T-cell (primary cell): ENCODE results near the gene PTCHD1. TPM values are rescaled to one million over a fixed set of nuclear protein-coding genes. Genes with fewer than 3 reads are reported as not detected.
A peak's percentile ranks its signal among the peaks of the same experiment; 100 is the strongest.

Source experiments
- ATAC-seq, 4 experiments: fragments of 200-7000 bp in 3 of 4; fragments of 150-1000 bp in 1 of 4; cut with Tn5 transposase; replicated peaks in 1 of 4; 1 replicate in 3 of 4; 2 replicates in 1 of 4; pipeline ENCODE4 v1.10.0; 2021; ENCODE audit warnings: moderate library complexity in 3 of 4, mild to moderate bottlenecking in 2 of 4, moderate number of reproducible peaks in 1 of 4
- CTCF ChIA-PET, 2 donors: fragments of 300-600 bp; sonication (Branson Sonifier 250); formaldehyde crosslinking; loops; one replicate each; lab custom pipeline; 2022; ENCODE audit warnings: antibody characterized with exemption in 2 of 2; lab: Charles Lee
- POLR2A ChIA-PET, 2 donors: fragments of 300-600 bp; sonication (Branson Sonifier 250); formaldehyde crosslinking; loops; one replicate each; lab custom pipeline; 2022; ENCODE audit warnings: antibody characterized with exemption in 2 of 2; lab: Charles Lee
- DNase-seq, 35 experiments: peaks; one replicate each; pipeline versions ENCODE4 v3.0.0 to v3.0.0-alpha.2; 2013 to 2023
- H3K27ac ChIP-seq: one replicate; pipeline ENCODE4 v1.5.1; 2013; ENCODE audit warnings: low read length
- H3K27me3 ChIP-seq, 2 experiments: replicated peaks in 1 of 2; 1 replicate in 1 of 2; 2 replicates in 1 of 2; pipeline versions ENCODE4 v1.6.1 to v1.7.0; 2013; ENCODE audit warnings: low read length in 1 of 2, mixed read lengths in 1 of 2; ENCODE audit not compliant: control insufficient read depth in 2 of 2, insufficient read depth in 2 of 2; ENCODE audit errors: extremely low read depth in 1 of 2
- H3K36me3 ChIP-seq, 2 donors: 1 replicate in 1 of 2; 2 replicates in 1 of 2; pipeline versions ENCODE4 v1.6.1 to v1.7.0; 2013; ENCODE audit warnings: low read length in 1 of 2; ENCODE audit not compliant: control insufficient read depth in 2 of 2, insufficient read depth in 1 of 2; ENCODE audit errors: extremely low read depth in 1 of 2
- H3K4me1 ChIP-seq, 2 experiments: 1 replicate in 1 of 2; 2 replicates in 1 of 2; pipeline versions ENCODE4 v1.6.1 to v1.7.0; 2013; ENCODE audit warnings: low read length in 2 of 2, mixed read lengths in 1 of 2; ENCODE audit not compliant: insufficient read depth in 2 of 2, control insufficient read depth in 1 of 2; ENCODE audit errors: extremely low read depth in 1 of 2
- H3K4me3 ChIP-seq, 2 donors: 1 replicate in 1 of 2; 2 replicates in 1 of 2; pipeline versions ENCODE4 v1.5.1 to v1.7.0; 2013; ENCODE audit warnings: mild to moderate bottlenecking in 2 of 2, low read length in 1 of 2, moderate library complexity in 1 of 2; ENCODE audit not compliant: control insufficient read depth in 1 of 2; ENCODE audit errors: extremely low read depth in 1 of 2
- H3K9me3 ChIP-seq: 2 replicates; pipeline ENCODE4 v1.7.0; 2013
- H3K27ac Mint-ChIP-seq, 2 donors: one replicate each; pipeline ENCODE4 v1.8.0; 2020 to 2021; ENCODE audit warnings: mild to moderate bottlenecking in 2 of 2, mixed read lengths in 2 of 2
- H3K27me3 Mint-ChIP-seq, 2 donors: one replicate each; pipeline ENCODE4 v1.8.0; 2021 to 2022; ENCODE audit warnings: mixed read lengths in 2 of 2
- H3K36me3 Mint-ChIP-seq: one replicate; pipeline ENCODE4 v1.8.0; 2021; ENCODE audit warnings: mixed read lengths
- H3K4me1 Mint-ChIP-seq, 3 donors: one replicate each; pipeline ENCODE4 v1.8.0; 2020 to 2022; ENCODE audit warnings: mixed read lengths in 3 of 3, mild to moderate bottlenecking in 1 of 3
- H3K4me3 Mint-ChIP-seq, 3 donors: one replicate each; pipeline ENCODE4 v1.8.0; 2020 to 2022; ENCODE audit warnings: mild to moderate bottlenecking in 3 of 3, mixed read lengths in 3 of 3, moderate library complexity in 3 of 3
- H3K9me3 Mint-ChIP-seq, 3 donors: one replicate each; pipeline ENCODE4 v1.8.0; 2020 to 2022; ENCODE audit warnings: mixed read lengths in 3 of 3
- WGBS: methylation state at CpG from one replicate; pipeline ENCODE4 v1.1.5; 2013; ENCODE audit warnings: missing lambda C conversion rate; ENCODE audit not compliant: insufficient coverage; 5-methylcytosine and 5-hydroxymethylcytosine counted together
- total RNA-seq, 35 experiments: library from RNA in 6 of 35; stranded (reverse) in 6 of 35; fragments of 120-200 nt in 1 of 35; gene quantifications; one replicate each; pipeline versions ENCODE4 v1.2.1 to v1.2.4 and lab custom pipeline; 2013 to 2026

PTCHD1 gene
- total RNA-seq, 5 donors from 2014 or later (not counting 1 experiment from before 2014, with no cell fraction given): 0.03 TPM; not detected in 3

DNA sequence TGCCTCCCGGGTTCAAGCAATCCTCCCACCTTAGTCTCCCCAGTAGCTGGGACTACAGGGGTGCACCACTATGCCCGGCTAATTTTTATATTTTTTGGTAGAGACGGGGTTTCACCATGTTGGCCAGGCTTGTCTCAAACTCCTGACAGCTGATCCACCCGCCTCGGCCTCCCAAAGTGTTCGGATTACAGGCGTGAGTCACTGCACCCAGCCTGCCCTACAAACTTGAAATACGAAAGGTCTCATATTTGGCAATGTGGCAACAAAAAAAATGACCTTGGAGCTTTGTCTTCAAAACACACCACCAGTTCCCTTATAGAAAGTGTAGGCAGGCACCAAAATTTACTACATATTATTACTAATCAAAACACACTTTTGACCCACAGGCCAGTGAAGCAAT, 22.9 kb upstream of the PTCHD1 start:
- Mint-ChIP-seq H3K36me3 (no peaks in the 10 kb centered on the region), H3K4me3 (no peak overlapping the region), H3K9me3 (no peaks in the 10 kb centered on the region), H3K27ac (no peak overlapping the region), H3K27me3 (peaks cover 0 to 21% of the 10 kb centered on the region in 2 donors), H3K4me1 (no peaks in the 10 kb centered on the region)
- no peak overlapping the region for H3K4me3 ChIP-seq
- POLR2A ChIA-PET: no interaction called here
- no peak for ATAC-seq
- H3K27ac ChIP-seq: no peak overlapping the region
- H3K9me3 ChIP-seq: no peaks in the 10 kb centered on the region
- WGBS: 96% methylated on average over 5 of the region's 8 CpGs
- no peaks in the 10 kb centered on the region for H3K36me3 ChIP-seq
- H3K27me3 ChIP-seq: no peaks in the 10 kb centered on the region
- CTCF ChIA-PET: no interaction called here
- no peak for DNase-seq
- H3K4me1 ChIP-seq: no peaks in the 10 kb centered on the region

DNA sequence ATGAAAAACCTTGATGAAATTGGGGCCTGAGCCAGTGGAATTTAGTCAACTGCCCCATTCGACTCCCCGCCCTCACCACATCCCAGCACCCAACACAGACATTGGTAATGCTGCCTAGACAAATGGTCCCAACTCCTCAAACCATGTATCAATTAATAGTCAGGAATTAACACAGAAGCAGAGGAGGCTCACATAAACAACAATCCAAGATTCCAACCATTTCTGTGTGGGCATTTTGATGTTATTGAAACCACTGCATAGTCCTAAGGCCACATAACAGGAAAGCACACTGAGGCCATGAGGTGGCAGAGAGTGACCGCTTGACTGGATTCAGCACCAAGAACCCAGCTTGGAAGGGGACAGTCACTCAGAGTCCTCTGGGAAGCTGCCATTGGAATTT, 22.5 kb upstream of the PTCHD1 start:
- DNase-seq (no peak), ATAC-seq (no peak)
- Mint-ChIP-seq H3K4me3 (no peak overlapping the region), H3K36me3 (no peaks in the 10 kb centered on the region), H3K4me1 (no peaks in the 10 kb centered on the region), H3K27me3 (peaks cover 0 to 21% of the 10 kb centered on the region in 2 donors), H3K9me3 (no peaks in the 10 kb centered on the region), H3K27ac (no peak overlapping the region)
- H3K27ac ChIP-seq: no peak overlapping the region
- 85% methylated on average over 2 of the region's 3 CpGs for WGBS
- CTCF ChIA-PET: no interaction called here
- no peaks in the 10 kb centered on the region for H3K27me3 ChIP-seq
- POLR2A ChIA-PET: no interaction called here
- no peaks in the 10 kb centered on the region for H3K9me3 ChIP-seq
- no peaks in the 10 kb centered on the region for H3K36me3 ChIP-seq
- no peaks in the 10 kb centered on the region for H3K4me1 ChIP-seq
- H3K4me3 ChIP-seq: no peak overlapping the region

- H3K4me1 ChIP-seq: peaks cover 0 to 2% of the 10 kb centered on the region in 2 experiments
- H3K27me3 Mint-ChIP-seq: peaks cover 0 to 7% of the 10 kb centered on the region in 2 donors
- peaks cover 0 to 2% of the 10 kb centered on the region in 2 experiments for H3K27me3 ChIP-seq
- DNase-seq (peak in 11 of 35 experiments; percentile 2 to 28 (median 5)), ATAC-seq (no peak)
- no peaks in the 10 kb centered on the region for H3K4me1 Mint-ChIP-seq
- no peak overlapping the region for H3K4me3 ChIP-seq
- H3K36me3 ChIP-seq: no peaks in the 10 kb centered on the region
- H3K4me3 Mint-ChIP-seq: no peak overlapping the region
- no peaks in the 10 kb centered on the region for H3K9me3 Mint-ChIP-seq
- WGBS: 0% methylated on average over 2 of the region's 11 CpGs
- no peaks in the 10 kb centered on the region for H3K9me3 ChIP-seq
- H3K27ac Mint-ChIP-seq: no peak overlapping the region
- H3K27ac ChIP-seq: no peak overlapping the region
- CTCF ChIA-PET: interaction anchor here in 1 of 2 donors (0.7 to 1.1 kb wide), 2 partner anchors 79 to 386 kb away, joined by 3 to 4 read pairs; no protein-coding TSS in a partner anchor
- POLR2A ChIA-PET: no interaction called here
- no peaks in the 10 kb centered on the region for H3K36me3 Mint-ChIP-seq
These were observed 16.6 kb upstream of the PTCHD1 start for GRCh38 chrX:23317799-23318724.

GRCh38 chrX:23327104-23327503, 7.5 kb upstream of the PTCHD1 start:
- POLR2A ChIA-PET: no interaction called here
- H3K9me3 Mint-ChIP-seq: no peaks in the 10 kb centered on the region
- WGBS: no CpG with 5 or more reads among the region's 2 CpGs
- no peaks in the 10 kb centered on the region for H3K36me3 Mint-ChIP-seq
- H3K4me1 Mint-ChIP-seq: peaks cover 0 to 9% (median 0%) of the 10 kb centered on the region in 3 donors
- CTCF ChIA-PET: no interaction called here
- Histone ChIP-seq H3K4me1 (peaks cover 0 to 2% of the 10 kb centered on the region in 2 experiments), H3K27me3 (peaks cover 2 to 6% of the 10 kb centered on the region in 2 experiments), H3K9me3 (no peaks in the 10 kb centered on the region), H3K36me3 (no peaks in the 10 kb centered on the region), H3K27ac (no peak overlapping the region), H3K4me3 (no peak overlapping the region)
- no peak overlapping the region for H3K4me3 Mint-ChIP-seq
- peaks cover 16 to 32% of the 10 kb centered on the region in 2 donors for H3K27me3 Mint-ChIP-seq
- ATAC-seq (no peak), DNase-seq (no peak)
- no peak overlapping the region for H3K27ac Mint-ChIP-seq

DNA sequence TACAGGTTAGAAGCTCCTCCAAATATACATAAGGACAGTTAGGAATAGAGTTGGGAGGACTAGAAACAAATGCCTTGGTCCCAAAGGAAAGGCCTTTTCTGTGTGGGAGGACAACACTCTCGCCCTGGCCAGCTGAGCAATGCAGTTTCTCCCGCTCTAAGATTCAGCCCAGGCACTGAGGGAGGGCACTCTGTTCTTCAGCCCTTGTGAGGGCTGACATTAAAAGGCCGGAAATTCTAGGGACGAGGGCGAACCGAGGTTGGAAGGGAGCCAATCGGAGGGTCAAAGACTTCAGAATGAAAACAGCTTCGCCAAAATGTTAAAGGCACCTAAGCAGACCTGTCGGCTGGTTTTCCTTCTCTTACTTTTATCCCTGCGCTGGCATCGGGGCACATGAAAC, 2.9 kb upstream of the PTCHD1 start:
- peak overlapping the region in 1 of 2 donors; percentile 32 for H3K4me3 ChIP-seq
- DNase-seq (no peak), ATAC-seq (no peak)
- Mint-ChIP-seq H3K4me1 (peaks cover 6 to 10% (median 7%) of the 10 kb centered on the region in 3 donors), H3K9me3 (no peaks in the 10 kb centered on the region), H3K27me3 (peaks cover 38 to 39% of the 10 kb centered on the region in 2 donors), H3K27ac (no peak overlapping the region), H3K4me3 (peak overlapping the region in 1 of 3 donors; percentile 65), H3K36me3 (no peaks in the 10 kb centered on the region)
- H3K4me1 ChIP-seq: peaks cover 4 to 5% of the 10 kb centered on the region in 2 experiments
- POLR2A ChIA-PET: no interaction called here
- H3K36me3 ChIP-seq: no peaks in the 10 kb centered on the region
- no peaks in the 10 kb centered on the region for H3K9me3 ChIP-seq
- no peak overlapping the region for H3K27ac ChIP-seq
- 9% methylated on average over 6 of the region's 11 CpGs for WGBS
- CTCF ChIA-PET: no interaction called here
- H3K27me3 ChIP-seq: peaks cover 3 to 32% of the 10 kb centered on the region in 2 experiments

GRCh38 chrX:23332101-23332887, 2.4 kb upstream of the PTCHD1 start:
- Mint-ChIP-seq H3K27ac (no peak overlapping the region), H3K4me3 (peak overlapping the region in 1 of 3 donors; percentile 65), H3K36me3 (no peaks in the 10 kb centered on the region), H3K4me1 (peaks cover 6 to 10% (median 7%) of the 10 kb centered on the region in 3 donors), H3K27me3 (peaks cover 37 to 38% of the 10 kb centered on the region in 2 donors), H3K9me3 (no peaks in the 10 kb centered on the region)
- Histone ChIP-seq H3K4me1 (peaks cover 4 to 5% of the 10 kb centered on the region in 2 experiments), H3K9me3 (no peaks in the 10 kb centered on the region), H3K4me3 (peak overlapping the region in 1 of 2 donors; percentile 52), H3K36me3 (no peaks in the 10 kb centered on the region), H3K27me3 (peaks cover 3 to 32% of the 10 kb centered on the region in 2 experiments), H3K27ac (no peak overlapping the region)
- ChIA-PET CTCF (no interaction called here), POLR2A (no interaction called here)
- WGBS: no CpG with 5 or more reads among the region's 42 CpGs
- DNase-seq: peak in 2 of 35 experiments; percentile 0 to 11
- ATAC-seq: peak in 1 of 4 experiments; percentile 48
